GM21447 (cell line): ENCODE measurements around the gene RAB38.

Source experiments
- ATAC-seq: cut with Tn5 transposase; IDR thresholded peaks from one replicate; pipeline ENCODE4 v1.9.1; 2021; ENCODE audit not compliant: unreplicated experiment

RAB38 gene

GRCh38 chr11:88174709-88175568 is at the start of gene RAB38:
RAB38 (minus strand) TSS chr11:88175443; CDS start chr11:88175384, 59 bp downstream.
- ATAC-seq = peak; percentile 39

GRCh38 chr11:88213406-88213805 is 38.2 kb upstream of the RAB38 start:
- no peak for ATAC-seq

- no peak for ATAC-seq
These were observed 37.1 kb upstream of the RAB38 start for GRCh38 chr11:88212300-88212699.

- no peak for ATAC-seq
These were observed 33.5 kb upstream of the RAB38 start for GRCh38 chr11:88208745-88209144.

GRCh38 chr11:88206751-88207150 is 31.5 kb upstream of the RAB38 start:
- ATAC-seq = no peak

- ATAC-seq = no peak
These were observed 29.1 kb upstream of the RAB38 start for GRCh38 chr11:88204353-88204752.

- no peak for ATAC-seq
These were observed 28.4 kb upstream of the RAB38 start for GRCh38 chr11:88203604-88204003.

GRCh38 chr11:88202498-88202897 is 27.3 kb upstream of the RAB38 start:
- peak; percentile 67 for ATAC-seq

GRCh38 chr11:88196393-88196792 is 21.1 kb upstream of the RAB38 start:
- ATAC-seq = no peak

- ATAC-seq = no peak
These were observed 20.7 kb upstream of the RAB38 start for GRCh38 chr11:88195908-88196307.

- peak; percentile 88 for ATAC-seq
These were observed 19.7 kb upstream of the RAB38 start for GRCh38 chr11:88194990-88195389.

- peak; percentile 42 for ATAC-seq
These were observed 18.0 kb upstream of the RAB38 start for GRCh38 chr11:88193278-88193677.

GRCh38 chr11:88188932-88189253 is 13.7 kb upstream of the RAB38 start:
- ATAC-seq = no peak

- no peak for ATAC-seq
These were observed 13.1 kb upstream of the RAB38 start for GRCh38 chr11:88188251-88188931.

- no peak for ATAC-seq
These were observed 8.0 kb upstream of the RAB38 start for GRCh38 chr11:88183233-88183632.

GRCh38 chr11:88181776-88182175 is 6.5 kb upstream of the RAB38 start:
- no peak for ATAC-seq

- ATAC-seq = peak; percentile 32
These were observed 4.9 kb upstream of the RAB38 start for GRCh38 chr11:88179971-88180629.

GRCh38 chr11:88179141-88179540 is 3.9 kb upstream of the RAB38 start:
- peak; percentile 59 for ATAC-seq

GRCh38 chr11:88178191-88178590 is 2.9 kb upstream of the RAB38 start:
- no peak for ATAC-seq

- ATAC-seq = peak; percentile 14
These were observed 379 bp upstream of the RAB38 start for GRCh38 chr11:88175569-88176075.

- ATAC-seq = no peak
These were observed 1.3 kb downstream of the RAB38 start for GRCh38 chr11:88173956-88174355.

GRCh38 chr11:88171982-88172381 is 3.3 kb downstream of the RAB38 start:
- no peak for ATAC-seq
